ENCODE measurements around the gene TBC1D16.

The TBC1D16 gene

DNA sequence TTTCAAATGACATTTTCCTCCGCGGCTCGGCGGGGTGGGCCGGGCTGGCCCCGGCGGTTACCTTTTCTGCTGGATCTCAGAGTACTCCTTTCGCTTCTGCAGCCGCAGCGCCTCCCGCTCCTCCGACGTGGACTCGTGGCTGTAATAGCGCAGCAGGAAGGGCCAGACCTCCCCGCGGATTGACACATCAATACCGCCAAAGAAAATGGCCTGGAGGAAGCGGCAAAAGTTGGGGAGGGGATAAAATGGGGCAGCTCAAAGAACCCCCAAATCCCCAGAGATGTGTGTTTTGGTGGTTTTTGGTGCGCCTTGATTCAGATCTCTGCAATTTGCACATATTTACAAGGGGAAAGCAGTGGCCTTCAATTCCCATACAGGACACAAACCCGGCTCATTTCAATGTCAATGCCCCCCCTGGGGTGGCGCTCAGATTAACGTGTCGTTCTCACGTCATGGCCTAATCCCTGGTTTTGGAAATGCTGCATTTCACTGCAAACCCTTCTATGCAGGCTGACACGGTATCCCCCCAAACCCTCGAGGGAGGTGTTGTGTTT is 85.9 kb downstream of the TBC1D16 start:
- no peak for DNase-seq

DNA sequence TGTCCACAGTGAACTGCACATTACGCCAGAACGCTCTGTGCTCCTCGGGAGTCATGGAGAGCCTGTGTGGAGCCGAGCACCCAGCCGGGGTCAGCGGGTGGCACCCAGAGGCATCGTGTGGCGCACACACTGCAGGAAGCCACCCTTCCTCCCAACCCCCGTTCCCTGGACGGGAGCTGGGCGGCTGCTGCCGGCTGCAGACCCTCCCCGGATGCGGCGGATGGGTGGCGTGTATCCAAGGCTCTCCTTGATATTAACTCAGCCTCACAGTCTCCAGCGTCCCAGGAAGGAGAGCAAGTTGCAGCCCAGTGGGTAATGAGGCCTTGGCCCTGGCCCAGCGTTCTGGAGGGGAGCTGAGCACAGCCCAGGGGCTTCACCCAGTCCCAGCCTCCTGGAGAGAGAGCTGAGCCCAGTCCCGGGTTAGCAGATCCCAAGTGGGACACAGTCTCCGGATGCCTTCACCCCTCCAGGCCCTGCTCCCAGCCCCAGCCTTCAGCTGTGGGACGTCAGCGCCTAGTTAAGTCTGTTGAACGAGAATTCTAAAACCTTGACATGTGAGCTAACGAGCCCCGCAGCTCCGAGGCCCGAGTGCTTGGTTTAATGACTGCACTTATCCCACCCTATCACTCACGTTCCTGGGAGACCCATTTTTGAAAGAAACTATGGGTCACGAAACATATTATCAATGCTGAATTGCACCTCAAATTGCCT is 86.6 kb downstream of the TBC1D16 start:
- no peak for DNase-seq

DNA sequence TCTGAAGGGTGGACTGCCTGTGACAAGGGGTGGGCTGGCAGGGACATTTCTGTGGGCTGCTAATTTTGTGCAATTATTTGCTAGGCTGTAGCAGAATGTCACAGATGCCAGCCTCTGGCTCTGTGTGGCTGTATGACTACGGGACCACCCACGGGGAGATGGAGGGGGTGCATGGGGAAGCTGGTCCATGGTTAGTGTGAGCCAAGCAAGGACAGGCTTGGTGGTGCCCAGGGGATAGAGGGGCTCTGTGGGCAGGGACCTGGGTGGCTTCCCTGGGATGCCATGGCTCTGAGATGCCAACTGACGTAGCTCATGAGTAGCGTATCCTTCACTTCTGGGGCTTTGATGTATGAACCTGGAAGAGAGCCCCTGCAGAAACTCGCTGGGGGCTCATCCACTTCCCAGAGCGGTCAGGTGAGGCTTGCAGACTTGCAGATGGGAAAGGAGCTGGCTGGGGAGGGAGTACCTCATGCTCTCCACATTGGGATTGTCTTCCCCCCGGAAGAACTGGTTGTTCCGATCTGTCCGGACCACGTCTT is 87.2 kb downstream of the TBC1D16 start:
- DNase-seq = no peak

DNA sequence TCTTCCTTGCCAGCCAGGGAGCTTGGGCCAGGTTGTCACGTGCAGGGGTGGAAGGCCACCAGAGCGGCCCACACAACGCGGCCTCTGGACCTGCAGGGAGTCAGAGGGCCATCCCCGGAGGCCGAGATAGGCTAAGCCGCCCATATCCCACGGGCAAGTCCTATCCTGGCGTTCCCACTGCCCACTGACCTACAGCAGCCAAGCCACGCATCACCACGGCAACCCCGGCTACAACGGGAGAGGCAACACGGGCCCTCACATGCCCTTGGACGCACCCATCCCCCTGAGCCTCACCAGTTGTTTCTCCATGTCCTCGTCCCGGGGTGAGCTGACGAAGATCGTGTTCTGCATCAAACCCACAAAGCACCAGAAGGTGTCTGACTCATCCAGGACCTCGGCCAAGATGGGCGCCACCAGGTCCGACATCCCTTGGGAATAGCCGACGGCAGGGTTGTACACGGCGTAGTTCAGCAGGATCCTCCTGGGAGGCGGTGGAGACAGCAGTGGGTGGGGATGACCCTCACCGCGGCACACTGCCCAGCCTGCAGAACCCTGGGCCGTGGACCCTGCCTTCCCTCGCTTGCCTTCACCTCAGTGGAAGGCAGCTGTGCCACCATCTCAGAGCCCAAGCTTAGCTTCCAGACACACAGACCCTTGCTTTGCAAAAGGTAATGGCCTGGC is 88.2 kb downstream of the TBC1D16 start:
- DNase-seq = no peak

DNA sequence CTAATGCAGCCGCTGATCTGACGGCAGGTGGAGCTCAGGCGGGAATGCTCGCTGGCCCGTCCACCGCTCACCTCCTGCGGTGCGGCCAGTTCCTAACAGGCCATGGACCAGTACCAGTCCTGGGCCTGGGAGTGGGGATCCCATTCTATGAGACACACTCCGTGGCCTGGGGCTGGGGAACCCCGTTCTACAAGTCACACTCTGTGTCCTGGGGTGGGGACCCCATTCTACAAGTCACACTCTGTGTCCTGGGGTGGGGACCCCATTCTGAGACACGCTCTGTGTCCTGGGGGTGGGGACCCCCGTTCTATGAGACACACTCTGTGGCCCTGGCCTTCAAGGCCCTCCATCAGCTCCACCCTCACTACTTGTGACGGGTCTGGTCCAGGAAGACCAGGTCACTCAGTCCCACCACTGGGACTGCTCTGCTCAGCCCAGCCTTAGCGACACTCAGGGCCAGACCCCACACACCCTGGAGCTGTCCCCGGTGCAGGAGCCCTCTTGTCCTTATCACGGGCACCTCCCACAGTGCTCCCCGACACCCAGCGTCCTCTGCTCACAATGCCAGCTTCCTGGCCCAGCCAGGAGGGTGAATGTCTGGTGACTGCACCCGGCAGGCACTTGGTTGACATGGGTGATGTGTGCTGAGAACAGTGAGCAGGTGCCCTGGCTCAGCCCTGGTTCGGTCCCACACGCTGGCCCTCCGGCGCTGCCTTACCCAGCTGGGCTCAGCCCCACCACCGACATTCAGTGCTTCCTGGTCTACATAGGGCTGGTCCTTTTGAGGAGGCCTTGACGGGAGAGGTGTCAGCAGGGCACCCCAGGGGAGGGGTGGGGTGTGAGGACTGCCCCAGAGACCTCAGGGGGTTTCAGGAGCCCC is 89.1 kb downstream of the TBC1D16 start:
- DNase-seq = no peak

DNA sequence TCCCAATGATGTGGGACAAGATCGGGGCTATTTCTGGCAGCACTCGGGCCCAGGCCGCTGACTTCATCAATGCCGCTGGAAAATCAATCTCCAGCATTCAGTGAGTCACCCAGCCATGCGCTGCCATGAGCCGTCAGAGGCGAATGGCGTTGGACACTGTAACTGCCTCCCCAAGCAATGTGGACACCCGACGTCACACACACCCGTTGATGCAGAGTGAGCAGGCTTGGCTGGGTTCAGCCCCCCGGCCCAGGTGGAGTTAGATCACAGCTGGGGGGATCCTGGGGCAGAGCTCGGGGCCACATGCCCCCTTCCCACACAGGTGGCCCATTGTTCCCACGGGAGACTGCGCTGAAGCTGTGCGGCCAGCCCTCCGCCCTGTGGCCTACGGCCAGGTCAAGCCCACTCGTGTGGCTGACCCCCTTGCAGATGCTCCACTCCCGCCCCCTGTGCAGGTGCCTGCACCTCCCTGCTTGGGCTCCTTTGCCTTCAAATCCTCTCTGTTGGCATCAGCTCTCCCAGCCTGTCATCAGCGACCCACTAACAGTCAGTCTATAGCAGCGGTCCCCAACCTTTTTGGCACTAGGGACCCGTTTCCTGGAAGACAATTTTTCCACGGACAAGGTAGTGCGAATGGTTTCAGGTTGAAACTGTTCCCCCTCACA is 89.9 kb downstream of the TBC1D16 start:
- DNase-seq = no peak

DNA sequence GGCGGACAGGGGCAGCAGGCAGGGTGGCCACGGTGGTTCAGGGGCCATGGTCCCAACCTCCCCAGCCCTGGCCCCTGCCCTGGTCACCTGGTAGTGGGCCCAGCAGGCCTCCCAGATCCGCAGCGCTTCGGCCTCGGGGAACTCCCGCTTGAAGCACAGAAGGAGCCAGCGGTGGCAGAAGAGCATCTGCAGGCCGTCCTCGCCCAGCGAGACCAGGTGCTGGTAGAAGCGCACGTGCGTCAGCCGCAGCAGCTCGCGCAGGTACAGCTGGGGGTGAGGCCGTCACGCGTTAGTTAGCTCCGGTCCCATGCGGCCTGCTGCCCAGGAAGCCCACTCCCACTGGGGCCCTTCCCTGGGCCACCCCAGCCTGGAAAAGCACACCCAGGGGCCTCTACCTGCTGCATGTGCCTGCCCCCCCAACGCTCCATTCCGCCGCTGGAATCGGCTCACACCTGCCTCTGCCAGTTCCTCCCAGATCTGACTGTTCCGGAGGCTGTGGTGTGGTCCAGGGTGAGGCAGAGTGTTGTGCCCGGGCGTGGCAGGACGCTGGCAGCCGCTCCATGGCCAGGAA is 90.8 kb downstream of the TBC1D16 start:
- DNase-seq = no peak

DNA sequence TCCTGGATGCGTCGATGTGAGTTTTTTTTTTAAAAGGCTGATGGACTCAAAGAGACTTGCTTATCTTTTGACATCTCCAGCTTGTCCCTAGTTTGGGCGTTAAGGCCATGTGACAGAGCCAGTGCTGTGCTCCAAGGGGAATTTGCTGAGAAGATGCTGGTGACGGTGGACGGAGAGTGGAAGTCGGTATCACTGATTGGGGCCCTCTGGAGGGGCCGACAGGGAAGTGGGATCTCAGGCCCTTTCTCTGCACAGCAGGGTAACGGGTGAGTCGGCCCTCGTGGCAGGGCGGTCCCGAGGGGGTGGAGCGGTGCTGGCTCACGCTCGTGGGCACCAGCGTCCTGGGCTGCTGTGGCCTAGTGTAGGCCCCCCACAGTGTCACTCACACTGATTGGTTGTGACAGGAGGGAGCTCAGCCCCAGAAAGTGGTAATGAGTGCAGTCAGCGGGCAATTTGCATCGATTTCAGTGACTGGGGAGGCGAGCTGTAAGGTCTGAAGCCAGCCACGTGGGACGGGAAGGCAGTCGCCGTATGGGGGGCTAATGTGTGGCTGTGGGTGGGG is 91.3 kb downstream of the TBC1D16 start:
- DNase-seq = no peak

DNA sequence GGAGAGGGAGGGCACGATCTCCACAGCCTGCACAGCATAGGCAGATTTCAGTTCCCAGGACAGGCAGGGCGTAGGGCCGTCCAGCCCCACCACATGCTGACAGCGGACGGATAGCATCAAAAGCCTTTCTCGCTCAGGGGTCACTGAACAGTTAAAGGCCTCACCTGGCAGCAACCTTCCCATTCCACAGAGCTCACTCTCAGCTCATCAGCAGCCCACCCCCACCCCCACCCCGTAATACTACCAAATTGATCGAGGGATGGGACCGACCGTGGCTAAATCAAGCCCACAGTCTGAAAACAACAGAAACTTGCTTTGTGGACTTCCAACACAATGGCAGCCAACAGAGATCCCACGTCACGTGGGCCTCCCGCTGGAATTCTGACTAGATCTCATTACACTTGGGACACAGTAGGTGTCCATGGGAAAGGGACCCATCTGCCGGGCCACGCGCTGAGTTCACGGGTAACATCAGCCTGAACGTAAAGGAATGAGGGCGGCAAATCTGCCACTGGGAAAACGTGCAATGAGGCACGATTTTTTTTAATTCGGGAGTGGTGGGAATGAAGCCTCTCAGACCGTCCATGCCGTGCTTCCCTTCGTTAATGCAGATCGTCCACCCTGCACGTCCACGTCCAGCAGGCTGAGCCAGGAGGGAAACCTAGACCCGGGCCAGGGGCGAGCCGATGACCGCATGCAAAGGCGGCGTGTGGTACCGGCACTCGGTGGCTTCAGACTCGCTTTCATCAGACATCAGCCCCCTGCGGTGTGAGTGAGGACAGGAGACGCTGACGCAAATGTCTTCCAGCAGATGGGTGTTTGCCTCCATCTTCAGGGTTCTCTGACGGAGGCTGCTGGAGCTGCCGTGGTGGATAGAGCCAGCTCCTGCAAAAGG is 92.1 kb downstream of the TBC1D16 start:
- DNase-seq = no peak

DNA sequence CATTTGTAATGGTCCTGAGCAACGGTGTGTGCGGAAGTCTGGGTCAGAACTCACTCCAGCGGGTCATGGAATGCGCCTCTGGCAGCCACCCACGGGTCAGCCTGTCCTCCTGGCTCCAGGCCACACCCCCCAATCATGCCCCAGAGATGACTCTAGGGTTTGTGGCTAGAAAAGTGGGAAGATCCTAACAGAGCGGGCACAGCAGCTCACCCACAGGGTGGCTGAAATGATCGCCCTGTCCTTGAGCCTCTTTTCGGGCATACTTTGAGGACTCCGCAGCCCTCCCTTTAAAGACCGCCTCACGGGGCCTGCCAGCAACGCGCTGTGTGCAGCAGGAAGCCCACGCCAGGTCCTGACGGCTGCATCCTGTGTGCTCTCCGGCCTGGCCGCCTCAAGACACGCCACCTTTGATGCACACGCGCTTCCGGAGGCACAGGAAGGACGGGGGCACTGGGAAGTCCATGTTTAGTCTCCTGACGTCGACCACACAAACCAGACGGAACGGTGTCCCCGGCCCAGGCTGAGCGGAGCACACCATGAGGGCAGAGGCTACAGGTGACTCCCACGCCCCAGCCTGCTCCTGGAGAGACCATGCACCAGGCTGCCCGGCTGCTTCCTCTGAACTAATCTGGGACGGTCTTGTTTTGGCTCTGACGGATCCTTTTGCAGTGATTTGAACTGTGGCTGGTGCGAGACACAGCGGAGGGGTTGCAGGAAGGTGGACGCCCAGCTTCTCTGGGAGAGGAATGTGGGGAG is 92.9 kb downstream of the TBC1D16 start:
- no peak for DNase-seq

DNA sequence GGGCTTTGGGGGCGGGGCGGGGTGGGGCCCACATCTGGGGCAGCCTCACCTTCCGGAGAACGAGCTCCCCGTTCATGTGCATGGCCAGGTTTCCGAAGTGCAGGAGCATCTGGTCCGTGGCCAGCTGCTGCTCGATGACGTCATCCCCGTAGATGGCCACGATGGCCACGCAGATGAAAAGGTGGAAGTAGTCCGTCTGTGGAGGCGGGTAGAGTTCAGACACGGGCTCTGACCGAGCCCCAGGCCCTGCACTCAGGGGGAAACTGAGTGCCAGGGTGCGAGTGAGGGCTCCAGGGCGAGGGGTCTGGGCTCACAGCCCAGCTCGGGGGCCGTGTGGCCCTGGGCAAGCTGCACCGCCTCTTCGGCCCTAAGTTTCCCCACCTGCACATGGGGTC is 93.7 kb downstream of the TBC1D16 start:
- DNase-seq = no peak

DNA sequence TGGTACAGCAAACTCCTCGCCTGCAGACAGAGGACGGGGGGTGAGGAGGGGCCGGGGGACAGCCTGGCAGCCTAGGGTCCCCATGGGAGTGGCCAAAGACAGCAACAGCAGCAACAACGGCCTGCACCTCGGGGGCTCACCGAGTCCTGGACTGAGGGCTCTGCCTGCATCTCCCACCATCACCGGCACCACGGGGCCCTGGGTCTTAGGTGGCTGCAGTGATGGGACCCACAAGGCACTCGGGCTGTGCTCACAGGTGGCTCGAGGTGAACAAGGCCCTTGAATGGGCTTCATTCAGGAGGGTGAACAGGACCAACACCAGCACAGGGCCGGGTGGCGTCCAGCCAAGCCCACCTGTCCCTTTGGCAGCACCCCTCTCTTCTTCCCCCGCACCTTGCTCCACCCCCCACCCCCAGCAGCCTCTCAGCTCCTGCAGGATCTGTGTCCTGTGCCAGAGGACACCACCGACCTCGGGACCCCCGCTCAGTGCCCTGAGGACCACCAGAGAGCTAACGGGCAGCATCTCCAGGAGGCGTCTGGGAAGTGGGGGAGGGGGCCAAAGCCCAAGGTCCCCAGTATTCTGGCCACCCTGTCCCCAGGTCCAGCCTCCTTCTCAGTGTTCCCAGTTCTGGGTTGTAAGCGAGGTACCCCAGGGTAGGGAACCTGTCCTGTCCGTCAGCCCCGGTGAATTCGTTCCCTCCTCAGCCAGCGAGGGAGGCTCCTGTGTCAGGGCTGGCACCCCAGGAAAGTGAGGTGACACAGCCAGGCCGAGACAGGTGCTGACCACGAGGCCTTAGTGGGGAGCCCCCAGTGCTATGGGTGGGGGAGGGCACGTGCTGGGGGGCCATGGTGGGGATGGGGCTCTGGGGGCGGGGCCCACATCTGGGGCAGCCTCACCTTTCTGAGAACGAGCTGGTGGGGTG is 94.3 kb downstream of the TBC1D16 start:
- no peak for DNase-seq

DNA sequence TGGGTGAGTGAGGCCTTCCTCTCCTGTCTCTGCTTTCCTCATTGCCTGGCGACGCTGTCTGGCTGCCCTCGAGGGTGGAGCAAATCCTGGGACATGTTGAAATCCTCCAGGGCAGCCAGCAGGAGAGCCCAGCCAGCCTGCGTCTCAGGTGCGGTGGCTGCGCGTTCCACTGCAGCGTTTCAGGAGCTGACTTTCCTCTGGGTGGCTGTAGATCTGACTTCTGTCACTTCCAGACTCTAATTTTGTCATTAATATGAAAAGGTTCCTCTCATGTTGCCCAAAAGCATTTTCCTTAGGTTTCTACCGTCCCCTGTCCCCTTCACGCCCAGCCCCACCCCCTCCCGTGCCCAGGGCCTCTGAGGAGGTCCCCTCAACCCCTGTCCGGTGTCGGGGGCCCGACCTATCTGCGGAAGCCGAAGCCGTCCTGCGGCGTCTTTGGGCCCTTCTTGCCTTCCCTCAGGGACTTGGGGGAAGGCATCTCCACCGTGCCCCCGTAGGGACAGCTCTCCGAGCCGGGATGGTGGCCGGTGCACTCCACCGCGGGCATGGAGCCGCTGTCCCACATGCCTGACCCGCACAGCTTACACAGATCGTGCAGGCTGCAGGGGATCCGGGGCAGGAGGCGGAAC is 95.1 kb downstream of the TBC1D16 start:
- DNase-seq = no peak

DNA sequence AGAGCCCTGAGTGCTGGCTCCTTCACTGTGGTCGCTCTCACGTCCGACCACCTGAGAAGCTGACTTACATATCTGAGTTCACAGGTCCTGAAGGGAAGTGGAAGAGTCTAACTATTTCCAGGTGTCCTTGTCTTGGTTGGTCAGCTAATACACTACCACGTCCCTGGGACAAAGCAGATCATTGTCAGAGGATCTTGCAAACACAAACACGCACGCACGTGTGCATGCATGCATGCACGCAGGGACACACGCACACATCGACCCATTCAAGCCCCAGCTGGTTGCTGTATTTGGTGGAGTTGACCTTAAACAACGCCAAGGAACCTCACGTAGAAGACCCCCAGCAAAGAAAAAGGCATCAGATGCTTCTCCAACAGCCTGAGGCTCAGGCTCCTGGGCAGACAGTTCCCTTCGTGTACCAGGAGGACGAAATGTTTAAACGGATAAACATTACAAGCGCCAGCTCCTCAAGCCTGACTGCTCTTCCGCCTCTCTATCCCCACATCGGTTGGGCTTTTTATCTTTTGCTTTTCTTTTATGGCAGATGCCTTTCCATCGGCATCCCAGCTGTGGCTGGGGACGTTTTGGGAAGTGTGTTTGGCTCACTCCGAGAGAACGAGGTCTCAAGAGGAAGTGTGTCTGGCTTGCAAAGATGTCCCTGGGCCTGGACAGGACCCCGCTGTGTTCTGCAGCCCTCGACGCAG is 95.8 kb downstream of the TBC1D16 start:
- DNase-seq = no peak

DNA sequence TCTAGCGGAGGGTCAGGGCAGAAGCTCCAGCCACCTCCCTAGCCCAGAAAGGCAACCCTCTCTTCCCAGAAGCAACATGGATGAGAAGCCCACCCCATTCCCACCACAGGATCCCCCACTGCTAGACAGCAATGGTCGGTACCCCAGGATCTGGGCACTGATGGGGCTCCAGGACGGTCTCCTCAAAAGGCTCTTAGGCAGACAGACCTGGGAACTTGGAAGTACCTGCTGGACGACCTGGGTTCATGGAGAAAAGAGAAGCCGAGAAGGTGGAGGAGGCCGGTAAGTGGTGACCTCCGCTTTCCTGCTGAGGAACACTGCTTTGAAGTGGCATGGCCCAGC is 96.6 kb downstream of the TBC1D16 start:
- no peak for DNase-seq

DNA sequence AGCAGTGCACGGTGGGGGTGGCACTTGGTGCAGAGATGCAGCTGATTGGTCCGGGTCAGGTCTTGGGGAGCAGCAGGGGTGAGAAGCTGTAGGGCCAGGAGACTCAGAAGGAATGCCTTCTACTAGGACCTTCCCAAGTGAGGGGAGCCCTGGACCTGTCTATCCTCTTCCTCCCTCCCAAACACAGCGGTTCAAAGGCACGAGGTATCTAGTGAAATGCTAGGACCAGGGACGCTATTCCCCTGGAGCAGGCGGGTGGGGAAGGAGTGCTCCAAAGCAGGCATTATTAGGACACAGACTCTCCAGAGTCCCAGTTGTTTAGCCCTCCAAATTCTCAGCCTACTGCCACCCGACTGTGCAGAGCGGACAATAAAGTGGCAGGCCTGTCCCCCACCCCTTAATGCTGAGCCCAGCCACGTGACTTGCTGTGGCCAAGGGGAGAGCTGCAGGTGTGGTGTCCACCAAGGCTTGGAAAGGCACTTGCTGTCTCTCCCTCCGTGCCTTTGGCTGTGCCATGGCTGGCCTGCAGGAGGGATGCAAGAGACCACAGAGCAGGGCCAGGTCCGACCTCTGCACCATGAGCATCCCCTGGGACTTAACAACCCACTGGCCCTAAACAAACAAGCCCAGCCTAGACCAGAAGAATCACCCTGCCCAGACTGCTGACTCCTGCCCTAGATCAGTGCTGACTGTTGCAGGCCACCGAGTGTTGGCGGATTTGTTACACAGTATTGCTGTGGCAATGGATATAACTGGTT is 97.2 kb downstream of the TBC1D16 start:
- no peak for DNase-seq

Data from fibroblast of skin of abdomen (primary cell).